HL-60 (cell line): ENCODE measurements around the gene KCNV2.

Source experiments
- CTCF ChIP-seq: IDR thresholded peaks from one replicate; pipeline ENCODE4 v1.5.1; 2011; ENCODE audit warnings: low read length, control low read depth, inconsistent platforms; ENCODE audit not compliant: insufficient read depth
- GABPA ChIP-seq: IDR thresholded peaks from 2 replicates; pipeline ENCODE4 v1.6.1; 2012; ENCODE audit warnings: low read depth
- POLR2AphosphoS5 ChIP-seq: IDR thresholded peaks from 2 replicates; pipeline ENCODE4 v1.6.1; 2012; ENCODE audit warnings: low read depth
- SPI1 ChIP-seq: IDR thresholded peaks from 2 replicates; pipeline ENCODE4 v1.6.1; 2012; ENCODE audit warnings: low read depth, mild to moderate bottlenecking, borderline replicate concordance
- TF ChIP-seq, protein P1 (sequence below): IDR thresholded peaks from 2 replicates; pipeline ENCODE4 v1.6.1; 2012; ENCODE audit warnings: low read depth; ENCODE audit not compliant: insufficient replicate concordance

GRCh38 chr9:2729003-2729402, 11.7 kb downstream of the KCNV2 start:
- TF ChIP-seq CTCF, result no peak
- TF ChIP-seq, protein P1, sequence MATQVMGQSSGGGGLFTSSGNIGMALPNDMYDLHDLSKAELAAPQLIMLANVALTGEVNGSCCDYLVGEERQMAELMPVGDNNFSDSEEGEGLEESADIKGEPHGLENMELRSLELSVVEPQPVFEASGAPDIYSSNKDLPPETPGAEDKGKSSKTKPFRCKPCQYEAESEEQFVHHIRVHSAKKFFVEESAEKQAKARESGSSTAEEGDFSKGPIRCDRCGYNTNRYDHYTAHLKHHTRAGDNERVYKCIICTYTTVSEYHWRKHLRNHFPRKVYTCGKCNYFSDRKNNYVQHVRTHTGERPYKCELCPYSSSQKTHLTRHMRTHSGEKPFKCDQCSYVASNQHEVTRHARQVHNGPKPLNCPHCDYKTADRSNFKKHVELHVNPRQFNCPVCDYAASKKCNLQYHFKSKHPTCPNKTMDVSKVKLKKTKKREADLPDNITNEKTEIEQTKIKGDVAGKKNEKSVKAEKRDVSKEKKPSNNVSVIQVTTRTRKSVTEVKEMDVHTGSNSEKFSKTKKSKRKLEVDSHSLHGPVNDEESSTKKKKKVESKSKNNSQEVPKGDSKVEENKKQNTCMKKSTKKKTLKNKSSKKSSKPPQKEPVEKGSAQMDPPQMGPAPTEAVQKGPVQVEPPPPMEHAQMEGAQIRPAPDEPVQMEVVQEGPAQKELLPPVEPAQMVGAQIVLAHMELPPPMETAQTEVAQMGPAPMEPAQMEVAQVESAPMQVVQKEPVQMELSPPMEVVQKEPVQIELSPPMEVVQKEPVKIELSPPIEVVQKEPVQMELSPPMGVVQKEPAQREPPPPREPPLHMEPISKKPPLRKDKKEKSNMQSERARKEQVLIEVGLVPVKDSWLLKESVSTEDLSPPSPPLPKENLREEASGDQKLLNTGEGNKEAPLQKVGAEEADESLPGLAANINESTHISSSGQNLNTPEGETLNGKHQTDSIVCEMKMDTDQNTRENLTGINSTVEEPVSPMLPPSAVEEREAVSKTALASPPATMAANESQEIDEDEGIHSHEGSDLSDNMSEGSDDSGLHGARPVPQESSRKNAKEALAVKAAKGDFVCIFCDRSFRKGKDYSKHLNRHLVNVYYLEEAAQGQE, result no peak
- no peak for TF ChIP-seq SPI1
- no peak for TF ChIP-seq GABPA
- TF ChIP-seq POLR2AphosphoS5, result no peak
